HCT116 (cell line): Measurements from ENCODE around the gene MAP2K2. TPM values are rescaled to one million over a fixed set of nuclear protein-coding genes. Genes with fewer than 3 reads are reported as not detected.

Experiments
- ATAC-seq: fragments of 200-7000 bp; cut with Tn5 transposase; 2 replicates; pipeline ENCODE4 v1.9.1; 2020; ENCODE audit warnings: mild to moderate bottlenecking, moderate library complexity
- BruUV-seq: library from RNA; stranded (reverse); fragments of 400-500 nt; replicated peaks from 2 replicates; lab custom pipeline; 2021; lab: Mats Ljungman, UMichigan
- CTCF ChIA-PET: fragments of 300-600 bp; sonication (Branson Sonifier 250); formaldehyde crosslinking; loops from one replicate; lab custom pipeline; 2021; ENCODE audit warnings: antibody characterized with exemption; lab: Charles Lee
- POLR2A ChIA-PET: fragments of 300-600, 350-600 bp; sonication (Branson Sonifier 250); formaldehyde crosslinking; loops from one replicate; lab custom pipeline; 2021; ENCODE audit warnings: antibody characterized with exemption; lab: Charles Lee
- RAD21 ChIA-PET, 2 experiments: fragments of 300-600 bp; sonication (Branson Sonifier 250); formaldehyde crosslinking; loops; one replicate each; lab custom pipeline; 2023; ENCODE audit warnings: low total read pairs in 2 of 2; ENCODE audit not compliant: uncharacterized antibody in 2 of 2, unreplicated experiment in 2 of 2, low non-redundant PET in 1 of 2; lab: Charles Lee
- DNase-seq: peaks from one replicate; pipeline ENCODE4 v3.0.0-alpha.2; 2010; ENCODE audit warnings: low read depth, low spot score
- H2AFZ ChIP-seq: fragments of 200-600 bp; shearing (Covaris generic), sonication (generic); 2 replicates; pipeline ENCODE4 v1.6.1; 2017; ENCODE audit warnings: low read depth, mixed run types, mixed read lengths, antibody characterized with exemption, low read length; ENCODE audit not compliant: poor library complexity, severe bottlenecking
- H3K27ac ChIP-seq: 2 replicates; pipeline ENCODE4 v1.5.1; 2012; ENCODE audit warnings: low read depth, low read length
- H3K27me3 ChIP-seq: fragments of 200-600 bp; sonication (generic); 2 replicates; pipeline ENCODE4 v1.6.1; 2016; ENCODE audit warnings: mixed run types, low read length, mixed read lengths; ENCODE audit not compliant: insufficient read depth
- H3K36me3 ChIP-seq, 2 experiments: fragments of 200-500 bp in 1 of 2; fragments of 200-600 bp in 1 of 2; sonication (Bioruptor generic) in 1 of 2; sonication (generic) in 1 of 2; 2 replicates each; pipeline versions ENCODE4 v1.5.1 to v1.6.1; 2014 to 2016; ENCODE audit warnings: low read length in 2 of 2, inconsistent platforms in 1 of 2, mixed read lengths in 1 of 2, mixed run types in 1 of 2; ENCODE audit not compliant: insufficient read depth in 2 of 2, control insufficient read depth in 1 of 2
- H3K4me1 ChIP-seq, 2 experiments: fragments of 200-600 bp in 1 of 2; sonication (generic) in 1 of 2; 2 replicates each; pipeline versions ENCODE4 v1.5.1 to v1.6.1; 2012 to 2017; ENCODE audit warnings: low read length in 2 of 2, inconsistent platforms in 1 of 2, mild to moderate bottlenecking in 1 of 2, mixed read lengths in 1 of 2, mixed run types in 1 of 2, moderate library complexity in 1 of 2; ENCODE audit not compliant: insufficient read depth in 2 of 2, control insufficient read depth in 1 of 2
- H3K4me2 ChIP-seq: fragments of 200-600 bp; sonication (generic); 2 replicates; pipeline ENCODE4 v1.6.1; 2017; ENCODE audit warnings: mixed run types, low read length, mixed read lengths
- H3K4me3 ChIP-seq, 2 experiments: fragments of 200-600 bp in 1 of 2; sonication (generic) in 1 of 2; replicated peaks in 1 of 2; 2 replicates each; pipeline ENCODE4 v1.5.1; 2011 to 2016; ENCODE audit warnings: low read length in 2 of 2, control low read depth in 1 of 2, low read depth in 1 of 2, mild to moderate bottlenecking in 1 of 2, mixed read lengths in 1 of 2, mixed run types in 1 of 2
- H3K79me2 ChIP-seq: fragments of 200-600 bp; sonication (generic); 2 replicates; pipeline ENCODE4 v1.6.1; 2017; ENCODE audit warnings: mild to moderate bottlenecking, mixed run types, low read length, moderate library complexity, mixed read lengths; ENCODE audit not compliant: insufficient read depth
- H3K9ac ChIP-seq: fragments of 200-600 bp; sonication (generic); 2 replicates; pipeline ENCODE4 v1.6.1; 2016; ENCODE audit warnings: low read length, mixed read lengths
- H3K9me2 ChIP-seq: fragments of 200-600 bp; sonication (generic), shearing (Covaris generic); 2 replicates; pipeline ENCODE4 v1.6.1; 2017; ENCODE audit warnings: mixed run types, mild to moderate bottlenecking, moderate library complexity; ENCODE audit not compliant: insufficient read depth
- H3K9me3 ChIP-seq, 2 experiments: fragments of 200-500 bp in 1 of 2; fragments of 200-600 bp in 1 of 2; sonication (Bioruptor generic) in 1 of 2; sonication (generic) in 1 of 2; 2 replicates each; pipeline ENCODE4 v1.6.1; 2014 to 2017; ENCODE audit warnings: low read length in 2 of 2, mixed read lengths in 2 of 2, inconsistent platforms in 1 of 2, low read depth in 1 of 2, mild to moderate bottlenecking in 1 of 2, mixed run types in 1 of 2, moderate library complexity in 1 of 2; ENCODE audit not compliant: control insufficient read depth in 1 of 2, insufficient read depth in 1 of 2
- H4K20me1 ChIP-seq: fragments of 200-600 bp; sonication (generic), shearing (Covaris generic); 2 replicates; pipeline ENCODE4 v1.6.1; 2017; ENCODE audit warnings: mixed run types, mild to moderate bottlenecking, moderate library complexity; ENCODE audit not compliant: insufficient read depth
- CTCF ChIP-seq, 3 experiments: fragments of 200-600 bp in 1 of 3; sonication (generic) in 1 of 3; IDR thresholded peaks in 2 of 3; conservative IDR thresholded peaks in 1 of 3; 2 replicates each; pipeline ENCODE4 v1.5.1; 2012 to 2017; ENCODE audit warnings: low read depth in 2 of 3, low read length in 2 of 3, antibody characterized with exemption in 1 of 3, borderline replicate concordance in 1 of 3, control low read depth in 1 of 3, mild to moderate bottlenecking in 1 of 3, mixed read lengths in 1 of 3, mixed run types in 1 of 3, moderate library complexity in 1 of 3; ENCODE audit not compliant: insufficient read depth in 1 of 3
- ELF1 ChIP-seq: IDR thresholded peaks from 2 replicates; pipeline ENCODE4 v1.6.1; 2012; ENCODE audit warnings: low read depth, borderline replicate concordance
- JUND ChIP-seq: IDR thresholded peaks from 2 replicates; pipeline ENCODE4 v1.6.1; 2012
- SP1 ChIP-seq: IDR thresholded peaks from 2 replicates; pipeline ENCODE4 v1.6.1; 2012; ENCODE audit warnings: low read depth
- intact Hi-C: fragments of 100-400 bp; cut with micrococcal nuclease; formaldehyde crosslinking; loops from 2 replicates; pipeline ENCODE4 v1.10.0; 2022
- total RNA-seq: library from RNA; stranded (reverse); gene quantifications from one replicate; pipeline ENCODE4 v1.2.1, GENCODE V29; 2021; ENCODE audit not compliant: unreplicated experiment

MAP2K2 gene
- total RNA-seq, 1 experiment from 2014 or later: 186 TPM

GRCh38 chr19:4154571-4155312, 30.8 kb upstream of the MAP2K2 start:
- no peak for TF ChIP-seq SP1
- no peak for TF ChIP-seq ELF1
- TF ChIP-seq CTCF (IDR thresholded peaks at IDR 0.05 in 2 of 3, conservative IDR thresholded peaks at IDR 0.05 in 1 of 3; ENCODE audit: borderline replicate concordance in 1 of 3, insufficient read depth in 1 of 3, low read depth in 2 of 3, low read length in 2 of 3): no peak
- TF ChIP-seq JUND: no peak
- H3K36me3 ChIP-seq: no peaks in the 10 kb centered on the region
- no peak overlapping the region for H3K9ac ChIP-seq
- no TSS peak for BruUV-seq
- no peaks in the 10 kb centered on the region for H4K20me1 ChIP-seq
- no peaks in the 10 kb centered on the region for H3K9me2 ChIP-seq
- H2AFZ ChIP-seq: no peak overlapping the region
- ChIA-PET POLR2A (interaction anchor here (0.5 to 0.9 kb wide), 2 partner anchors 11 to 25 kb away, joined by 3 to 5 read pairs; no protein-coding TSS in a partner anchor), RAD21 (no interaction called here), CTCF (interaction anchor here (3.6 kb wide), 1 partner anchor 15 kb away, joined by 13 read pairs; no protein-coding TSS in a partner anchor)
- peaks cover 0 to 13% of the 10 kb centered on the region in 2 experiments; a peak in 2 of 4 replicates for H3K4me1 ChIP-seq
- no peaks in the 10 kb centered on the region for H3K79me2 ChIP-seq
- intact Hi-C loops: no loop called here
- ATAC-seq (no peak), DNase-seq (no peak)
- H3K9me3 ChIP-seq: no peaks in the 10 kb centered on the region
- no peak overlapping the region for H3K4me2 ChIP-seq
- H3K27me3 ChIP-seq: no peaks in the 10 kb centered on the region
- H3K27ac ChIP-seq: no peak overlapping the region
- H3K4me3 ChIP-seq: no peak overlapping the region
